ENCODE data around the gene RFLNA. TPM values are rescaled to one million over a fixed set of nuclear protein-coding genes. Genes with fewer than 3 reads are reported as not detected.

Gene RFLNA
- total RNA-seq, 1 experiment from 2014 or later = 10.6 TPM

DNA sequence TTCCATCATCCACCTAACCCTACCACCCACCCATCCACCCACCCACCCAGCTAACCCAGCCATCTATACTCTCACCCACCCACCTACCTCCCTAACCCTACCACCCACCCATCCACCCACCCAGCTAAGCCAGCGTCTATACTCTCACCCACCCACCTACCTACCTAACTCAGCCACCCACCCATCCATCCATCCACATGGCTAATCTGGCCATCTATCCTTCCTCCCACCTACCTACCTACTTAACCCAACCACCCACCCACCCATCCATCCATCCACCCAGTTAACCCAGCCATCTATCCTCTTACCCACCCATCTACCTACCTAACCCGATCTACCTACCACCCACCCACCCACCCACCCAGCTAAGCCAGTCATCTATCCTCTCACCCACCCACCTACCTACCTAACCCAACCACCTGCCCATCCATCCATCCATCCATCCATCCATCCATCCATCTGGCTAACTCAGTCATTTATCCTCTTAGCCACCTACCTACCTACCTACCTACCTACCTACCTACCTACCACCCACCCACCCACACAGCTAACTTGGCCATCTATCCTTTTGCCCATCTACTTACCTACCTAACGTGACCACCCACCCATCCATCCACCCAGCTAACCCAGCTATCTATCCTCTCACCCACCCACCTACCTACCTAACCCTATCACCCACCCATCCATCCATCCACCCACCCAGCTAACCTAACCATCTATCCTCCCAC lies 44.1 kb downstream of the RFLNA start:
- Mint-ChIP-seq H3K27me3 (ENCODE audit: low read depth) (peaks cover 2% of the 10 kb centered on the region; the same call in 1 of the 2 replicates), H3K9me3 (no peaks in the 10 kb centered on the region), H3K27ac (0 out of 7 replicates have a peak overlapping the region, but pooled peaks of 1 of the 3 experiments have one; percentile 30), H3K36me3 (ENCODE audit: insufficient read depth in 1 of 3, low read depth in 3 of 3) (peaks cover 29 to 73% (median 67%) of the 10 kb centered on the region in 3 experiments; a peak in 6 of 7 replicates), H3K4me1 (no peaks in the 10 kb centered on the region), H3K4me3 (no peak overlapping the region)
- H3K9ac ChIP-seq (ENCODE audit: extremely low read depth, insufficient read length, low read length) = no peak overlapping the region
- H3K18ac ChIP-seq (ENCODE audit: insufficient read length, low read depth, low read length) = no peak overlapping the region
- H4K5ac ChIP-seq (ENCODE audit: insufficient read length, low read depth, low read length) = no peak overlapping the region
- 100% methylated on average over 1 of the region's 3 CpGs for WGBS (ENCODE audit: extremely low coverage, insufficient read length, low lambda C conversion rate)
- H4K20me1 ChIP-seq (ENCODE audit: control insufficient read depth, insufficient read depth, insufficient read length) = no peaks in the 10 kb centered on the region
- no peak overlapping the region for H3K4ac ChIP-seq (ENCODE audit: low read depth, low read length)
- no peak overlapping the region for H3K23ac ChIP-seq (ENCODE audit: insufficient read length, low read depth, low read length)
- no peak overlapping the region for H3K27ac ChIP-seq (ENCODE audit: insufficient read length, low read depth, low read length)
- no peak overlapping the region for H3K56ac ChIP-seq (ENCODE audit: insufficient read length, low read depth, low read length)
- TF ChIP-seq, protein P1, sequence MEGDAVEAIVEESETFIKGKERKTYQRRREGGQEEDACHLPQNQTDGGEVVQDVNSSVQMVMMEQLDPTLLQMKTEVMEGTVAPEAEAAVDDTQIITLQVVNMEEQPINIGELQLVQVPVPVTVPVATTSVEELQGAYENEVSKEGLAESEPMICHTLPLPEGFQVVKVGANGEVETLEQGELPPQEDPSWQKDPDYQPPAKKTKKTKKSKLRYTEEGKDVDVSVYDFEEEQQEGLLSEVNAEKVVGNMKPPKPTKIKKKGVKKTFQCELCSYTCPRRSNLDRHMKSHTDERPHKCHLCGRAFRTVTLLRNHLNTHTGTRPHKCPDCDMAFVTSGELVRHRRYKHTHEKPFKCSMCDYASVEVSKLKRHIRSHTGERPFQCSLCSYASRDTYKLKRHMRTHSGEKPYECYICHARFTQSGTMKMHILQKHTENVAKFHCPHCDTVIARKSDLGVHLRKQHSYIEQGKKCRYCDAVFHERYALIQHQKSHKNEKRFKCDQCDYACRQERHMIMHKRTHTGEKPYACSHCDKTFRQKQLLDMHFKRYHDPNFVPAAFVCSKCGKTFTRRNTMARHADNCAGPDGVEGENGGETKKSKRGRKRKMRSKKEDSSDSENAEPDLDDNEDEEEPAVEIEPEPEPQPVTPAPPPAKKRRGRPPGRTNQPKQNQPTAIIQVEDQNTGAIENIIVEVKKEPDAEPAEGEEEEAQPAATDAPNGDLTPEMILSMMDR (conservative IDR thresholded peaks at IDR 0.05) = no peak
- H2BK20ac ChIP-seq (ENCODE audit: low read depth, low read length, poor library complexity, severe bottlenecking) = no peak overlapping the region
- H3K79me2 ChIP-seq (ENCODE audit: insufficient read depth, low read length) = no peaks in the 10 kb centered on the region
- no peak overlapping the region for H2AK5ac ChIP-seq (ENCODE audit: insufficient read length, low read length)
- H2BK120ac ChIP-seq (ENCODE audit: low read depth, low read length, poor library complexity, severe bottlenecking) = no peak overlapping the region
- no peak overlapping the region for H2BK12ac ChIP-seq (ENCODE audit: insufficient read length, low read depth, low read length)
- H3T11ph ChIP-seq (ENCODE audit: low read length) = no peak overlapping the region
- no peak overlapping the region for H2AFZ ChIP-seq (ENCODE audit: low read length)
- H3K27me3 ChIP-seq (ENCODE audit: insufficient read depth, low read length) = no peaks in the 10 kb centered on the region
- no peaks in the 10 kb centered on the region for H3K79me1 ChIP-seq (ENCODE audit: insufficient read depth, low read depth, low read length, poor library complexity, severe bottlenecking)
- no peaks in the 10 kb centered on the region for H3K4me1 ChIP-seq (ENCODE audit: insufficient read depth, low read length)
- no peak overlapping the region for H2BK5ac ChIP-seq (ENCODE audit: insufficient read length, low read length)
- no peaks in the 10 kb centered on the region for H3K23me2 ChIP-seq (ENCODE audit: insufficient read length, low read depth, low read length, poor library complexity, severe bottlenecking)
- DNase-seq = no peak
- no peak overlapping the region for H3K14ac ChIP-seq (ENCODE audit: insufficient read depth, low read length)
- H3K4me2 ChIP-seq (ENCODE audit: insufficient read depth, insufficient read length, low read length) = no peak overlapping the region
- no peak overlapping the region for H4K8ac ChIP-seq (replicated peaks; ENCODE audit: insufficient read length, low read depth, low read length)
- H4K91ac ChIP-seq (ENCODE audit: insufficient read length, low read depth, low read length) = no peak overlapping the region
- no peaks in the 10 kb centered on the region for H3K9me3 ChIP-seq (ENCODE audit: control insufficient read depth, low read depth, low read length)
- no peak overlapping the region for H2BK15ac ChIP-seq (ENCODE audit: low read depth, low read length)
